Stimulated activated CD8-positive, alpha-beta memory T cell treated with anti-CD3 and anti-CD28 coated beads, Interleukin-4, amount 100 ng/mL, for 24 hours (primary cell): Measurements from ENCODE around the gene CD3D.

ENCODE experiments used
- DNase-seq: peaks from one replicate; pipeline ENCODE4 v3.0.0-alpha.2; 2020; ENCODE audit warnings: low read depth

CD3D gene

DNA sequence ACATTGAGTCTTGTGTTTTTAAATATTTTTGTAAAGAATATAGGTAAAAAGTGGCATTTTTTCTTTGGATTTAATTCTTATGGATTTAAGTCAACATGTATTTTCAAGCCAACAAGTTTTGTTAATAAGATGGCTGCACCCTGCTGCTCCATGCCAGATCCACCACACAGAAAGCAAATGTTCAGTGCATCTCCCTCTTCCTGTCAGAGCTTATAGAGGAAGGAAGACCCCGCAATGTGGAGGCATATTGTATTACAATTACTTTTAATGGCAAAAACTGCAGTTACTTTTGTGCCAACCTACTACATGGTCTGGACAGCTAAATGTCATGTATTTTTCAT is 38.3 kb downstream of the CD3D start:
- no peak for DNase-seq

DNA sequence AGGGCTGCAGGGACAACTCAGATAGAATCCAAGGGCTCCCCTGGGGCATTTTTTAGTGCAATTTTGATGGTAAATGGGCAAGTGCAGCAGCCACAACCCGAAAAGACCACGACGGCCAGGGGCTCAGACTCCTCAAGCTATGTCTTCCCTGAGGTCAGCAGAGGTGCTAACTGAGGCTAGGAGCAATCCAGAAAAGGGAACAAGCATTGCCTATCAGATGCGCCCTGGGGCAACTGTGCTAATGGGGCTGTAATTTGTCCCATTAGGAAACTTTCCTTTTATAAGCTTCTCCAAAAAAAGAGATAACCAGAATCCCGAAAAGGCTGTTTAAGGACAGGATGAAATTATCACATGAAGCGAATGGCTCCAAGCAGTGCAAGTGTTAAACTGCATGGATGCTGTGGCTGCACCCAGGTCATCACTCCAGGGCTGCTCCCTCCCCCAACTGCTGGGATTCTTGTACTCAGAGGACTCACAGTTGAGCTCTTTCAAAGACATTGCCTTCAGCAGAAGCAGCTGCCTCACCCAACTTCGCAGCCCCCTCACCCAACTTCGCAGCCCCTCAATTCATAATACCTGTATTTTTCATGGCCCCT is 40.8 kb downstream of the CD3D start:
- no peak for DNase-seq

DNA sequence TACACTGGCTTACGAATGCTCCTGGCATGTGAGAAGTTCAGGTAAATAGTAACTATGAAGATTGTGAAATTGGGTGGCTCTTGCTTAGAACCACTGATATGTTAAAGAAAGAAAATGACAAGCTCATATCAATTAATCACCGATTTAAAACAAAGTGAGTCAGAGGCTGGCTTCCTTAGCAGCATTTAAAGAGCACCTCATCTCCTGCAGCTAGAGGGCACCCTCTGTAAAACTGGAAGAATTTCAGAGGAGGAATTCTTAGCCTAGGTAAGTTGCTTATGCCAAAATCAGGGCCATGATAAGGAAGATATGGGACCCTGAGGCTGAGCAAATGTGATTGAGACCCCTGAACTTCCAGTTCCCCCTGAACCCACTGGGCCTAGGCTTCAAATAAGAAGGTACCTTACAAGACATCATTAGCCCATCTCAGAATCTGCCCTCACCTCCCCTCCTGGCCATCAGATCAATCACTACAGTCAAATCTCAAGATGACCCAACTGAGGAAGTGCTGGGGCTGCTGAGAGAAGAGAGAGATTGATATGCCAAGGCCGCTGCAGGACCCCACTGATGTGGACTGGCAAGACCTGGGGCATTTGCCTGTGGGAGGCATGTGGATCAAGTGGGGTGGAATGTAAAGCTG is 46.6 kb downstream of the CD3D start:
- DNase-seq = no peak

DNA sequence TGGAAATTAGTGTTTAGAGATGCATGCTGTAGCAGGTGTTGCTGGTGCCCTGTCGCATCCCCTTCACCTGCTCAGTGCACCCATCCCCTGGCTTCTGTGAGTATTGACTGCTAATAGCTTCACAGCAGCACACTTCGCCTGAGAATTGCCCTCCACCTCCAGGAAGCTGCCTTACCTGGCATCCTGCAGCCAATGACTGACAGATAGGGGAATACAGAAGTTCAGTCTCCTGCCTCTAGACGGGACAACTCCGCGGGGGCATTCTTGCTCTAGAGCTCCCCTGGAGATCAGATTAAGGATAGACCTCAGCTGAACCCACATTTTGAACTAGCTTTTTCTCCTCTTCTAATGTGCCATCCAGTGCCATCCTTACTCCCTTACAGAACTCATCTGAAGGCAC is 47.3 kb downstream of the CD3D start:
- no peak for DNase-seq

DNA sequence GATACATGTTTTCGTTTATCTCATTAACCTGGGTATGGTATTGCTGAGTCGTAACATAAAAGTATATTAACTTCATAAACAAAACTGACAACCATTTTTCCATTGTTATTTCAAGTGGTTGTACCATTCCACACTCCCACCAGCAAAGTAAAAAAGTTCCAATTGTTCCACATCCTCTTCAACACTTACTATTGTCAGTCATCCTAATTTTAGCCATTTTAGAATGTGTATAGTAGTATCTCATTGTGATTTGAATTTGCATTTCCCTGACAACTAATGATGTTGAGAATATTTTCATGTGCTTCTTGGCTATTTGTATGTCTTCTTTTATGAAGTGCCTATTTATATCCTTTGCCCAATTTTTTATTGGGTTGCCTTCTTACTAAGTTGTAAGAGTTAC is 48.5 kb downstream of the CD3D start:
- no peak for DNase-seq

DNA sequence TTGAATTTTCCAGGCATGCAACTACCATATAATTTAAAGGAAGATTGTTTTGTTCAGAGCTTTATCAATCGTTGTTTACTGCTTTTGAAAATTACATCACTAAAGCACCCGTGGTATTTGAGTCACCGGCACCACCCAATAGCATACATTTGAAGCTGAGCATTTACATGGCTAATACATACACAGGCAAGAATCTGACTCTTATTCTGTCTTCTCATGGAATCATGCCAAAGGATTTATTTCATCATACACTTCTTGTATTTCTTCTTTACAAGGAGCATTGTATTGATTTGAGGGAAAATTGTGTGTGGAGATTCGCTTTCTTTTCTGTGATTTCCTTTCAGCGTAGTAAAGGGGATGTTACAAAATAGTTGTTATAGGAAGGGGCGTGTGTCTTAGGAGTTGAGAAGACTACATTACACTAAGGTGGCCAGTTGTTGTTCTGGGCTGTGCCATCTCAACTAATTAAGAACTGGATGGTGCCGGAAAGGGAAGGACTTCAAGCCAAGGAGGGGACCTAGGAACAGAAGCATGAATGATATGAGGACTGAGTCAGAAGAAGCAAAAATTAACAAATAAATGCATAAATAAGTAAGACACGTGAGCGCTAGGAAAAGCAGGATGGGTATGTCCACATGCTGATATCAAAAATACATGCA is 50.9 kb downstream of the CD3D start:
- no peak for DNase-seq

DNA sequence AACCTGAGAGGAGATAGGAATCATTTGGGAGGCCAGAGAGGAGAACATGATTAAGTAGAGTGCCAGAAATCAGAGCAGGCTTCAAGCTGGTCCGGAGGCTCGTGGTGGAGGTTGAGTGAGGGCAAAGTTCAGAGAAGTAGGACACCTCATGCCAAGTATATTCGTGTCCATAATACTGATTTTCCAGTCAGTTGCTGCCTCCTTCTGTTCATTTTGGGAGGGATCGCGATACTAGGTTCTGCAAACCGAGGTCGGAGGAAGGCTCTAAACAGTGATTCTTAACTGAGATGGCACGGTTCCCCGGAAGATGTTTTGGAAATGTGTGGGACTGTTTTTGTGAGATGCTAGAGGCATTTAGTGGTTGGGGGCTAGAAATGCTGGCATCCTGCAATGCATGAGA is 51.6 kb downstream of the CD3D start:
- no peak for DNase-seq

DNA sequence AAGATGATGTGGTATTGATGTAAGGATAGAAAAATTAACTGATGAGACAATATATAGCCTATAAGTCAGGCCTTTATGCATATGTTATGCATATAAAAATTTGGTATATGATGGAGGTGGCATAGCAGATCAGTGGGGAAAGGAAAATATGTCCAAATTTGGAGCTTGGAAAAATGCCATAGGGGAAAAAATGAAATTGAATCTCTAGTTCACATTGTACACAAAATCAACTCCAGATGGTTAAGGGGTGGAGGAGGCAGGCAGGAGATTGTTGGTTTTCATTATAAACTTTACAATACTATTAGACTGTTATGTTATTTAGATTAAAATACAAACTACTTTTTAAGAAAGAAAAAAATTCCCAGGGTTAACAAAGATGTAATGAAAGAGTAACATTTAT is 53.1 kb downstream of the CD3D start:
- no peak for DNase-seq
